Spleen (tissue), 11 donors: Measurements from ENCODE around the gene NUMA1. TPM values are rescaled to one million over a fixed set of nuclear protein-coding genes. Genes with fewer than 3 reads are reported as not detected.

Source experiments
- DNase-seq: peaks from one replicate; pipeline ENCODE4 v3.0.0-alpha.2; 2020
- H3K27ac ChIP-seq, 8 donors: fragments of 200-600 bp; sonication (generic) in 7 of 8; 1 replicate in 4 of 8; 2 replicates in 4 of 8; pipeline versions ENCODE4 v1.5.0 to v1.8.0; 2016 to 2021; ENCODE audit warnings: inconsistent platforms in 4 of 8, mild to moderate bottlenecking in 4 of 8, moderate library complexity in 1 of 8
- H3K27me3 ChIP-seq, 7 donors: fragments of 200-600 bp; sonication (generic) in 6 of 7; replicated peaks in 1 of 7; 1 replicate in 4 of 7; 2 replicates in 3 of 7; pipeline versions ENCODE4 v1.5.0 to v1.8.0; 2016 to 2021; ENCODE audit warnings: inconsistent platforms in 3 of 7, mild to moderate bottlenecking in 1 of 7
- H3K36me3 ChIP-seq, 6 donors: fragments of 200-600 bp; sonication (generic) in 5 of 6; 1 replicate in 4 of 6; 2 replicates in 2 of 6; pipeline versions ENCODE4 v1.5.0 to v1.8.0; 2016 to 2021; ENCODE audit warnings: inconsistent platforms in 2 of 6
- H3K4me1 ChIP-seq, 6 donors: fragments of 200-600 bp; sonication (generic) in 5 of 6; 1 replicate in 3 of 6; 2 replicates in 3 of 6; pipeline versions ENCODE4 v1.5.0 to v1.8.0; 2016 to 2021; ENCODE audit warnings: inconsistent platforms in 3 of 6
- H3K4me3 ChIP-seq, 8 donors: fragments of 200-600 bp; sonication (generic) in 7 of 8; 1 replicate in 4 of 8; 2 replicates in 4 of 8; pipeline versions ENCODE4 v1.5.0 to v1.8.0; 2016 to 2021; ENCODE audit warnings: inconsistent platforms in 4 of 8, mild to moderate bottlenecking in 4 of 8, moderate library complexity in 2 of 8
- H3K9me3 ChIP-seq, 8 donors: fragments of 200-600 bp; sonication (generic) in 7 of 8; 1 replicate in 4 of 8; 2 replicates in 4 of 8; pipeline versions ENCODE4 v1.5.0 to v1.8.0; 2016 to 2021; ENCODE audit warnings: inconsistent platforms in 4 of 8
- POLR2A ChIP-seq, 3 donors: fragments of 450-650 bp; IDR thresholded peaks; one replicate each; pipeline ENCODE4 v1.5.1; 2017; ENCODE audit warnings: antibody characterized with exemption in 3 of 3, mild to moderate bottlenecking in 1 of 3
- POLR2AphosphoS5 ChIP-seq, 3 donors: sonication (generic); formaldehyde crosslinking; IDR thresholded peaks; one replicate each; pipeline ENCODE4 v1.5.1; 2017; ENCODE audit warnings: antibody characterized with exemption in 3 of 3
- WGBS, 5 donors: extraction: QIAGEN DNeasy Blood & Tissue Kit in 3 of 5; methylation state at CpG; one replicate each; pipeline versions ENCODE4 v1.1.5 to v1.1.7; 2013 to 2018; 5-methylcytosine and 5-hydroxymethylcytosine counted together
- intact Hi-C: fragments of 100-400 bp; cut with DNase I; formaldehyde crosslinking; loops from one replicate; pipeline ENCODE4 v1.15.0; 2023; ENCODE audit warnings: low total_unique reads
- polyA plus RNA-seq, 3 donors: library from polyadenylated mRNA; stranded (reverse); fragments of 200-250 nt; gene quantifications; one replicate each; pipeline ENCODE4 v1.2.1, GENCODE V29; 2013
- total RNA-seq, 7 donors: library from RNA; depleted of rRNA in 3 of 7; stranded (reverse); fragments of >200 nt in 3 of 7; fragmentation: NEBNext Ultra II Directional in 4 of 7; extraction: Animal tissue kit (Norgen Biotek cat#: 25700) in 4 of 7; gene quantifications; one replicate each; pipeline versions ENCODE4 v1.1.0 to v1.2.1, GENCODE V29; 2016 to 2021
- TF ChIP-seq, protein P1 (sequence below), 11 experiments: fragments of 200-600 bp in 7 of 11; fragments of 450-650 bp in 4 of 11; sonication (generic) in 4 of 11; IDR thresholded peaks in 8 of 11; conservative IDR thresholded peaks in 3 of 11; 1 replicate in 7 of 11; 2 replicates in 4 of 11; pipeline versions ENCODE4 v1.4.0 to v1.8.0; 2016 to 2021; ENCODE audit warnings: antibody characterized with exemption in 11 of 11, inconsistent platforms in 4 of 11, mild to moderate bottlenecking in 1 of 11
- donor health status: healthy with polysubstance abuse.
- donor health status: DM: no; HTN: no; CAD: no; lungs with moderate emphysema.
- donor health status: DM: no; HTN: no; CAD: no.
- donor health status: Bipolar disorder and iron deficiency.
- donor health status: healthy.
- donor health status: DM: no; HTN: no; CAD: no.
- donor health status: DM: yes; HTN: yes; CAD: no.

NUMA1 gene
- total and polyA plus RNA-seq, 10 donors, result 75.5 to 248 (median 185) TPM

GRCh38 chr11:72091292-72091691 lies 10.9 kb upstream of the NUMA1 start:
- intact Hi-C loops, result no loop called here
- Histone ChIP-seq H3K27me3 (no peaks in the 10 kb centered on the region), H3K27ac (peak overlapping the region in 7 of 8 donors; percentile 47 to 81 (median 76)), H3K4me1 (peaks cover 0 to 33% (median 19%) of the 10 kb centered on the region in 6 donors), H3K9me3 (no peaks in the 10 kb centered on the region), H3K4me3 (peak overlapping the region in 1 of 8 donors; percentile 3), H3K36me3 (peaks cover 0 to 73% (median 32%) of the 10 kb centered on the region in 6 donors)
- TF ChIP-seq, protein P1, sequence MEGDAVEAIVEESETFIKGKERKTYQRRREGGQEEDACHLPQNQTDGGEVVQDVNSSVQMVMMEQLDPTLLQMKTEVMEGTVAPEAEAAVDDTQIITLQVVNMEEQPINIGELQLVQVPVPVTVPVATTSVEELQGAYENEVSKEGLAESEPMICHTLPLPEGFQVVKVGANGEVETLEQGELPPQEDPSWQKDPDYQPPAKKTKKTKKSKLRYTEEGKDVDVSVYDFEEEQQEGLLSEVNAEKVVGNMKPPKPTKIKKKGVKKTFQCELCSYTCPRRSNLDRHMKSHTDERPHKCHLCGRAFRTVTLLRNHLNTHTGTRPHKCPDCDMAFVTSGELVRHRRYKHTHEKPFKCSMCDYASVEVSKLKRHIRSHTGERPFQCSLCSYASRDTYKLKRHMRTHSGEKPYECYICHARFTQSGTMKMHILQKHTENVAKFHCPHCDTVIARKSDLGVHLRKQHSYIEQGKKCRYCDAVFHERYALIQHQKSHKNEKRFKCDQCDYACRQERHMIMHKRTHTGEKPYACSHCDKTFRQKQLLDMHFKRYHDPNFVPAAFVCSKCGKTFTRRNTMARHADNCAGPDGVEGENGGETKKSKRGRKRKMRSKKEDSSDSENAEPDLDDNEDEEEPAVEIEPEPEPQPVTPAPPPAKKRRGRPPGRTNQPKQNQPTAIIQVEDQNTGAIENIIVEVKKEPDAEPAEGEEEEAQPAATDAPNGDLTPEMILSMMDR (IDR thresholded peaks at IDR 0.05 in 8 of 11, conservative IDR thresholded peaks at IDR 0.05 in 3 of 11), result peak; percentile 86 to 98 (median 96)
- TF ChIP-seq POLR2A (IDR thresholded peaks at IDR 0.05) (no peak), POLR2AphosphoS5 (IDR thresholded peaks at IDR 0.05) (peak in 2 of 3 donors; percentile 39 to 85)
- 19 to 39% (median 30%) methylated on average over 4 of the region's 4 CpGs for WGBS, 5 donors
- peak; percentile 86 for DNase-seq

DNA sequence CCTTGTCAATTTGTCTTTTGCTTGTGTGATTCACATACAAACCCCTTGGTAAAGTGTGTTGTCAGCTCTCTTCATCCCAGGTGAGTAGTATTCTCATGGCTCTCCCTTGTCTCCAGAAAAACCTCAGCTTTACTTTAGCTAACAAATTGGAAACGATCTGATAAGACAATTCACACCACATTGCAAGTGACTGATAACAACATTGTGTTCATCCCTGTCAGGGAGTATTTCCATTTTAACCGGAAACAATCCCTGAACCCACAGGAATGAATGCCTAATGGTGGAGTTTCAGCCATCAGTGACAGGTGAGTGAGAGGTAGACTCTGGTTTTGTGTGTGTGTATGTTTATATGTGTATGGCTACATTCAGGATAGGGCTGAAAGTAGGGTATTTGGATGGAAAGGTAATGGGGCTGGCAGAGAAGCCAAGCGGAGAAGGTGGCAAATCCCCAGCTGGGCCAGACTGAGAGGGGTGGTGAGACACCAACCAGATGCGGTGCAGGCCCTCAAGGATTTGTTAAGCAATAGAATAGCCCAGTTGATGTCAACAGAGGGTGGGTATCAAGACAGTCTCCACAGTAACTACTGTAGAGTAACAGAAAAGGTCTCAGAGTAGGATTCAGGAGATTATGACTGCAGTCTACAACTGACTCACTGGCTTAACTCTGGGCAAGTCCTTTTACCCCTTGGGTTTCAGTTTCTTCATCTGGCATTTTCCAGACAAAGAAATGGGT lies 7.9 kb upstream of the NUMA1 start:
- WGBS, 5 donors, result 81 to 97% (median 89%) methylated on average over 4 of the region's 4 CpGs

DNA sequence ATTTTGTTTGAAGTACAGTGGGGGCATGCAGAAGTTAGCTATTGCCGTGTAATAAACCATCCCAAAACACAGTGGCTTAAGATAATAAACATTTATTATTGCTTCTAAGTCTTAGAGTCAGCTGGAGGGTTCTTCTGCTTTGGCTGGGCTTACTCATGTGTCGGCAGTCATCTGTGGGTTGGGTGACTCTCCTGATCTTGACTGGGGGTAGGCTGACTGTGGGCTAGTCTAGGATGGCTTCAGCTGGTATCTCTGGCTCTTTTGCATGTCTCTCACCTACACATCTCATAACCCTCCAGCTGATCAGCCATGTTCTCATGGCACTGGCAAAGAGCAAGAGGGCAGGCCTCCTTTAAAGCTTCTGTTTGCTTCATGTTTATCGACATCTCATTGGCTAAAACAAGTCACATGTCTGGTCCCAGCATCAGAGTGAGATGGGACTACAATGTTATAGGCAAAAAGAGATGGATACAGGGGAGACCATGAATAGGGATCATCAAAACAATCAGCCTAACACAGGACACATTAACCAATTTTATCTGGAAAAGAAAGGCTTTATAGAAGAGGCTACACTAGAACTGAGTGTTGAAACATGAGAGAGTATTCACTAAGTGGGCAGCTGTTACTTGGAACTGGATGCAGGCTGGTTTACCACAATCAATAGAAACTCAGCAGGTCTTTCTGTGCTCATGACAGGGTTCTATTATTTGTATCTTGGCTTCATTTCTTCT lies 5.4 kb upstream of the NUMA1 start:
- Histone ChIP-seq H3K4me1 (peaks cover 5 to 41% (median 17%) of the 10 kb centered on the region in 6 donors), H3K27ac (no peak overlapping the region), H3K36me3 (peaks cover 0 to 48% (median 14%) of the 10 kb centered on the region in 6 donors), H3K9me3 (no peaks in the 10 kb centered on the region), H3K27me3 (no peaks in the 10 kb centered on the region), H3K4me3 (no peak overlapping the region)
- WGBS, 5 donors, result 91 to 99% (median 98%) methylated on average over 3 of the region's 3 CpGs
- intact Hi-C loops, result no loop called here
- TF ChIP-seq POLR2AphosphoS5 (IDR thresholded peaks at IDR 0.05) (no peak), POLR2A (IDR thresholded peaks at IDR 0.05) (no peak)
- TF ChIP-seq, protein P1 (IDR thresholded peaks at IDR 0.05 in 8 of 11, conservative IDR thresholded peaks at IDR 0.05 in 3 of 11), result no peak
- DNase-seq, result no peak

More for the DNA sequence above, 7.9 kb upstream of the NUMA1 start:
- H3K9me3 ChIP-seq, result no peaks in the 10 kb centered on the region
- peaks cover 0 to 34% (median 19%) of the 10 kb centered on the region in 6 donors for H3K4me1 ChIP-seq
- H3K27me3 ChIP-seq, result no peaks in the 10 kb centered on the region
- TF ChIP-seq, protein P1 (IDR thresholded peaks at IDR 0.05 in 8 of 11, conservative IDR thresholded peaks at IDR 0.05 in 3 of 11), result no peak
- TF ChIP-seq POLR2A (IDR thresholded peaks at IDR 0.05) (no peak), POLR2AphosphoS5 (IDR thresholded peaks at IDR 0.05) (no peak)
- no peak overlapping the region for H3K4me3 ChIP-seq
- peaks cover 0 to 51% (median 14%) of the 10 kb centered on the region in 6 donors for H3K36me3 ChIP-seq
- intact Hi-C loops, result no loop called here
- DNase-seq, result no peak
- H3K27ac ChIP-seq, result no peak overlapping the region

GRCh38 chr11:72084965-72085364 lies 4.6 kb upstream of the NUMA1 start:
- 88 to 100% (median 97%) methylated on average over 1 of the region's 1 CpG for WGBS, 5 donors
- no peaks in the 10 kb centered on the region for H3K27me3 ChIP-seq
- H3K27ac ChIP-seq, result no peak overlapping the region
- no peak overlapping the region for H3K4me3 ChIP-seq
- TF ChIP-seq POLR2A (IDR thresholded peaks at IDR 0.05) (no peak), POLR2AphosphoS5 (IDR thresholded peaks at IDR 0.05) (no peak)
- TF ChIP-seq, protein P1 (IDR thresholded peaks at IDR 0.05 in 8 of 11, conservative IDR thresholded peaks at IDR 0.05 in 3 of 11), result no peak
- peaks cover 5 to 34% (median 14%) of the 10 kb centered on the region in 6 donors for H3K4me1 ChIP-seq
- DNase-seq, result no peak
- H3K9me3 ChIP-seq, result no peaks in the 10 kb centered on the region
- intact Hi-C loops, result no loop called here
- peaks cover 0 to 40% (median 12%) of the 10 kb centered on the region in 6 donors for H3K36me3 ChIP-seq
